Measurements from ENCODE around the gene RAD51B.

DNA sequence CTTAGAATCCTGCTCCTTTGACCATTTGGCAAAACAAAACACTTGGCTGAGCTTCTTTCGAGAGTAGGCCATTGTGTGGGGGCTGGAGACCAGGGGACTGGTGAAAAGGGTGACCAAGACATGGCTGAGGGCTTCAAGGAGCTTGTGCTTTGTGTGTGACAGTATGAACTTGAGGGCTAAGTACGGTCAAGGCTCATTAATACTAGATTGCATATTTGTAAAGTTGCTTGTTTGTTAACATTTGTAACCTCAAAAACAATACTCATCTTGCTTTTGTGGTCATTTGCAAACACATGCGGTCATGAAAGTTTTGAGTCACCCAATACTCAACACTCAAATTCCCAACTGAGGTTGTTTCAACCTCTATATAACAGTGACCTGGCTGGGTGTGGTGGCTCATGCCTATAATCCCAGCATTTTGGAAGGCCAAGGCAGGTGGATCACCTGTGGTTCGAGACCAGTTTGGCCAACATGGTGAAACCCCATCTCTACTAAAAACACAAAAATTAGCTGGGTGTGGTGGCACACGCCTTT is 45.7 kb upstream of the RAD51B start:
- TF ChIP-seq, protein P1, sequence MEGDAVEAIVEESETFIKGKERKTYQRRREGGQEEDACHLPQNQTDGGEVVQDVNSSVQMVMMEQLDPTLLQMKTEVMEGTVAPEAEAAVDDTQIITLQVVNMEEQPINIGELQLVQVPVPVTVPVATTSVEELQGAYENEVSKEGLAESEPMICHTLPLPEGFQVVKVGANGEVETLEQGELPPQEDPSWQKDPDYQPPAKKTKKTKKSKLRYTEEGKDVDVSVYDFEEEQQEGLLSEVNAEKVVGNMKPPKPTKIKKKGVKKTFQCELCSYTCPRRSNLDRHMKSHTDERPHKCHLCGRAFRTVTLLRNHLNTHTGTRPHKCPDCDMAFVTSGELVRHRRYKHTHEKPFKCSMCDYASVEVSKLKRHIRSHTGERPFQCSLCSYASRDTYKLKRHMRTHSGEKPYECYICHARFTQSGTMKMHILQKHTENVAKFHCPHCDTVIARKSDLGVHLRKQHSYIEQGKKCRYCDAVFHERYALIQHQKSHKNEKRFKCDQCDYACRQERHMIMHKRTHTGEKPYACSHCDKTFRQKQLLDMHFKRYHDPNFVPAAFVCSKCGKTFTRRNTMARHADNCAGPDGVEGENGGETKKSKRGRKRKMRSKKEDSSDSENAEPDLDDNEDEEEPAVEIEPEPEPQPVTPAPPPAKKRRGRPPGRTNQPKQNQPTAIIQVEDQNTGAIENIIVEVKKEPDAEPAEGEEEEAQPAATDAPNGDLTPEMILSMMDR (IDR thresholded peaks at IDR 0.05) = no peak
- no peak for TF ChIP-seq POLR2A (IDR thresholded peaks at IDR 0.05)
